ENCODE measurements around the gene HOXA3. TPM values are rescaled to one million over a fixed set of nuclear protein-coding genes. Genes with fewer than 3 reads are reported as not detected.

Gene HOXA3
- total RNA-seq, 1 donor from 2014 or later, result 12.1 TPM

- DNase-seq (ENCODE audit: low spot score), result no peak
- peaks cover 50% of the 10 kb centered on the region for H3K27me3 Mint-ChIP-seq (ENCODE audit: low read depth)
- H3K4me3 Mint-ChIP-seq (ENCODE audit: unreplicated experiment), result peak overlapping the region; percentile 75
Observed at GRCh38 chr7:27108390-27109127, 43.8 kb downstream of the HOXA3 start.

GRCh38 chr7:27107391-27108381, 44.7 kb downstream of the HOXA3 start:
- peaks cover 67% of the 10 kb centered on the region for H3K4me1 Mint-ChIP-seq (ENCODE audit: low read depth)
- peaks cover 51% of the 10 kb centered on the region for H3K27me3 Mint-ChIP-seq (ENCODE audit: low read depth)
- peak overlapping the region; percentile 99 for H3K27ac Mint-ChIP-seq (ENCODE audit: unreplicated experiment)
- H3K36me3 Mint-ChIP-seq (ENCODE audit: low read depth), result peaks cover 8% of the 10 kb centered on the region
- no peak for DNase-seq (ENCODE audit: low spot score)
- H3K9me3 Mint-ChIP-seq (ENCODE audit: low read depth), result no peaks in the 10 kb centered on the region
- no peak for TF ChIP-seq CTCF (IDR thresholded peaks at IDR 0.05)
- H3K4me3 Mint-ChIP-seq (ENCODE audit: unreplicated experiment), result peak overlapping the region; percentile 75

More at GRCh38 chr7:27108390-27109127, 43.8 kb downstream of the HOXA3 start:
- Mint-ChIP-seq H3K36me3 (ENCODE audit: low read depth) (peaks cover 8% of the 10 kb centered on the region), H3K9me3 (ENCODE audit: low read depth) (no peaks in the 10 kb centered on the region), H3K4me1 (ENCODE audit: low read depth) (peaks cover 58% of the 10 kb centered on the region), H3K27ac (ENCODE audit: unreplicated experiment) (peak overlapping the region; percentile 88)
- no peak for TF ChIP-seq CTCF (IDR thresholded peaks at IDR 0.05)

GRCh38 chr7:27106901-27107240, 45.5 kb downstream of the HOXA3 start:
- Mint-ChIP-seq H3K9me3 (ENCODE audit: low read depth) (no peaks in the 10 kb centered on the region), H3K4me3 (ENCODE audit: unreplicated experiment) (peak overlapping the region; percentile 75), H3K27me3 (ENCODE audit: low read depth) (peaks cover 45% of the 10 kb centered on the region), H3K4me1 (ENCODE audit: low read depth) (peaks cover 72% of the 10 kb centered on the region), H3K36me3 (ENCODE audit: low read depth) (peaks cover 5% of the 10 kb centered on the region), H3K27ac (ENCODE audit: unreplicated experiment) (peak overlapping the region; percentile 99)
- DNase-seq (ENCODE audit: low spot score), result no peak
- no peak for TF ChIP-seq CTCF (IDR thresholded peaks at IDR 0.05)

GRCh38 chr7:27106181-27106900, 46.0 kb downstream of the HOXA3 start:
- DNase-seq (ENCODE audit: low spot score), result no peak
- peaks cover 77% of the 10 kb centered on the region for H3K4me1 Mint-ChIP-seq (ENCODE audit: low read depth)
- peak overlapping the region; percentile 75 for H3K4me3 Mint-ChIP-seq (ENCODE audit: unreplicated experiment)
- H3K27me3 Mint-ChIP-seq (ENCODE audit: low read depth), result peaks cover 44% of the 10 kb centered on the region
- no peak for TF ChIP-seq CTCF (IDR thresholded peaks at IDR 0.05)
- peaks cover 9% of the 10 kb centered on the region for H3K36me3 Mint-ChIP-seq (ENCODE audit: low read depth)
- peak overlapping the region; percentile 99 for H3K27ac Mint-ChIP-seq (ENCODE audit: unreplicated experiment)
- no peaks in the 10 kb centered on the region for H3K9me3 Mint-ChIP-seq (ENCODE audit: low read depth)
